ENCODE results near the gene PAK6.

DNA sequence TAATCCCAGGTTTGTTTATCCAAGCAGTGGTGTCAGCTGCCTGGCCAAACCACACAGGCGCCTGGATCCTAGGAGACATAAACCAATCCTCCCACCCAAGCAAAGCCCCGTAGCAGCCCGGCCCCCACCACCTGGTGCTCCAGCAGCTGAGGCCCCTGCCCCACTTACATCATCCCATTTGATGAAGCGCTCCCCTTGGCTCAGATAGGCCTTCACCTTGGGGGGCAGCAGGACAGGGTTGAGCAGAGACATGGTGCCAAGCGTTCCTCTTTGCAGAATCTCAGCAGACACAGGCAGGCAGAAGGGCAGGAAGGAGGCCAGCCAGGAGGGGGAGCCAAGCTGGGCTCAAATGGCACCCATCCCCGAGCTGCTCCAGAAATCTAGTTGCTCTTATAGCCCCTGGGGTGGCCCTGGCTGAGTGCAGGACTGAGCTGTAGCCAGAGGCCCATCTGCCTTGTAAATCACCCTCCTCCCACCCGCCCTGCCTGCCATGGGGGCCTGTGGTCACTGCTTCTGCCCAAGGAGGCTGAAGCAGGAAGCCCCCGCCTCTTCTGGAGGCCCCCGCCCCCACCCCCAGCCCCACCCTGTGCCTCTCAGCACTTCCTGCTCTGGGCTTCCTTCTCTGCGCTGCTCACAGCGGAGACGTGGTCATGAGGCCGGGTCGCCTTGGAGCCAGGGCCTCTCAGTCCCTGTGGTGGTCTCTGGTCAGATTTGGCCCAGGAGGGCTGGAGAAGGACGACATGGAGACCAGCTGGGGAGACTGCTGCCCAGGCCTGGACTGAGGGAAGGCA is 68.8 kb downstream of the PAK6 start, which contains the start of gene PLCB2:
- TF ChIP-seq, protein P1, sequence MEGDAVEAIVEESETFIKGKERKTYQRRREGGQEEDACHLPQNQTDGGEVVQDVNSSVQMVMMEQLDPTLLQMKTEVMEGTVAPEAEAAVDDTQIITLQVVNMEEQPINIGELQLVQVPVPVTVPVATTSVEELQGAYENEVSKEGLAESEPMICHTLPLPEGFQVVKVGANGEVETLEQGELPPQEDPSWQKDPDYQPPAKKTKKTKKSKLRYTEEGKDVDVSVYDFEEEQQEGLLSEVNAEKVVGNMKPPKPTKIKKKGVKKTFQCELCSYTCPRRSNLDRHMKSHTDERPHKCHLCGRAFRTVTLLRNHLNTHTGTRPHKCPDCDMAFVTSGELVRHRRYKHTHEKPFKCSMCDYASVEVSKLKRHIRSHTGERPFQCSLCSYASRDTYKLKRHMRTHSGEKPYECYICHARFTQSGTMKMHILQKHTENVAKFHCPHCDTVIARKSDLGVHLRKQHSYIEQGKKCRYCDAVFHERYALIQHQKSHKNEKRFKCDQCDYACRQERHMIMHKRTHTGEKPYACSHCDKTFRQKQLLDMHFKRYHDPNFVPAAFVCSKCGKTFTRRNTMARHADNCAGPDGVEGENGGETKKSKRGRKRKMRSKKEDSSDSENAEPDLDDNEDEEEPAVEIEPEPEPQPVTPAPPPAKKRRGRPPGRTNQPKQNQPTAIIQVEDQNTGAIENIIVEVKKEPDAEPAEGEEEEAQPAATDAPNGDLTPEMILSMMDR (IDR thresholded peaks at IDR 0.05) = no peak
- no peak for TF ChIP-seq POLR2AphosphoS5 (IDR thresholded peaks at IDR 0.05; ENCODE audit: insufficient read depth in 1 of 2, low read depth in 1 of 2)

All from vagina (tissue), 2 donors.